ENCODE results near the gene BSCL2. TPM values are rescaled to one million over a fixed set of nuclear protein-coding genes. Genes with fewer than 3 reads are reported as not detected.

BSCL2 gene
- total RNA-seq, 1 experiment from 2014 or later: 82.1 TPM

DNA sequence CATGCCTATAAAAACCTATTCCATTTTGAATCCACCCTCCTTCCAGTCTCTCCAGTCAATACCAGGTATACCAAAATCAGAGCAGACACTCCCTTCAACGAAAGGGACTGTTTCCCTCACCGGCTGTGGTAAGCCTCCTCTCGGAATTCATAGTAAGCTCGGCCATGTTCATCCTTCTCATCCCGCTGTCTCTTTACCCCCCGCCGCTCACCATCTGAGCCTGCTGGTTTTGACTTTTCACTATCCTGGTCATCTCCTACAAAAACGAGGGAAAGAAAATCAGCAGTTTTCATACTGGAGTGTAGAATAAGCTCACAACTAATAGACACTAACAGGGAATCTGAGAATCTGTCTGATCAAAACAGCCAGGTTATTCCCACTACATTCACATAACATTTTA is 16.9 kb upstream of the BSCL2 start:
- TF ChIP-seq TCF7L2 (IDR thresholded peaks at IDR 0.05; ENCODE audit: low read depth, low read length): no peak
- TF ChIP-seq, protein P1, sequence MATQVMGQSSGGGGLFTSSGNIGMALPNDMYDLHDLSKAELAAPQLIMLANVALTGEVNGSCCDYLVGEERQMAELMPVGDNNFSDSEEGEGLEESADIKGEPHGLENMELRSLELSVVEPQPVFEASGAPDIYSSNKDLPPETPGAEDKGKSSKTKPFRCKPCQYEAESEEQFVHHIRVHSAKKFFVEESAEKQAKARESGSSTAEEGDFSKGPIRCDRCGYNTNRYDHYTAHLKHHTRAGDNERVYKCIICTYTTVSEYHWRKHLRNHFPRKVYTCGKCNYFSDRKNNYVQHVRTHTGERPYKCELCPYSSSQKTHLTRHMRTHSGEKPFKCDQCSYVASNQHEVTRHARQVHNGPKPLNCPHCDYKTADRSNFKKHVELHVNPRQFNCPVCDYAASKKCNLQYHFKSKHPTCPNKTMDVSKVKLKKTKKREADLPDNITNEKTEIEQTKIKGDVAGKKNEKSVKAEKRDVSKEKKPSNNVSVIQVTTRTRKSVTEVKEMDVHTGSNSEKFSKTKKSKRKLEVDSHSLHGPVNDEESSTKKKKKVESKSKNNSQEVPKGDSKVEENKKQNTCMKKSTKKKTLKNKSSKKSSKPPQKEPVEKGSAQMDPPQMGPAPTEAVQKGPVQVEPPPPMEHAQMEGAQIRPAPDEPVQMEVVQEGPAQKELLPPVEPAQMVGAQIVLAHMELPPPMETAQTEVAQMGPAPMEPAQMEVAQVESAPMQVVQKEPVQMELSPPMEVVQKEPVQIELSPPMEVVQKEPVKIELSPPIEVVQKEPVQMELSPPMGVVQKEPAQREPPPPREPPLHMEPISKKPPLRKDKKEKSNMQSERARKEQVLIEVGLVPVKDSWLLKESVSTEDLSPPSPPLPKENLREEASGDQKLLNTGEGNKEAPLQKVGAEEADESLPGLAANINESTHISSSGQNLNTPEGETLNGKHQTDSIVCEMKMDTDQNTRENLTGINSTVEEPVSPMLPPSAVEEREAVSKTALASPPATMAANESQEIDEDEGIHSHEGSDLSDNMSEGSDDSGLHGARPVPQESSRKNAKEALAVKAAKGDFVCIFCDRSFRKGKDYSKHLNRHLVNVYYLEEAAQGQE (IDR thresholded peaks at IDR 0.05; ENCODE audit: insufficient read depth in 1 of 2, low read depth in 2 of 2, low read length in 1 of 2): no peak
- TF ChIP-seq SIN3A (IDR thresholded peaks at IDR 0.05; ENCODE audit: borderline replicate concordance, insufficient read depth, low read depth, low read length): no peak
- Histone ChIP-seq H3K9me3 (ENCODE audit: control insufficient read depth, insufficient read depth, low read depth, low read length) (no peaks in the 10 kb centered on the region), H3K4me3 (ENCODE audit: low read depth in 2 of 2, low read length in 2 of 2) (peak overlapping the region; percentile 7 to 68), H3K27ac (ENCODE audit: low read length) (peak overlapping the region; percentile 92), H3K36me3 (ENCODE audit: control insufficient read depth, insufficient read depth, low read length) (peaks cover 50% of the 10 kb centered on the region), H3K27me3 (ENCODE audit: control insufficient read depth, insufficient read depth, low read length) (no peaks in the 10 kb centered on the region), H3K4me1 (ENCODE audit: control insufficient read depth, insufficient read depth, low read length) (peaks cover 9% of the 10 kb centered on the region)
- ChIA-PET POLR2A (interaction anchor here (0.6 kb wide), 2 partner anchors 14 to 86 kb away, joined by 3 to 6 read pairs; no protein-coding TSS in a partner anchor), CTCF (no interaction called here)
- DNase-seq (ENCODE audit: low read depth, low spot score) (no peak), ATAC-seq (no peak)
- in situ Hi-C loops (cut with HindIII; ENCODE audit: low pct_unique_long_range_greater_than_20kb, low sequenced_read_pairs): no loop called here
- intact Hi-C loops (cut with micrococcal nuclease; ENCODE audit: unreplicated experiment): no loop called here
- no TSS peak for BruUV-seq (replicated peaks)

DNA sequence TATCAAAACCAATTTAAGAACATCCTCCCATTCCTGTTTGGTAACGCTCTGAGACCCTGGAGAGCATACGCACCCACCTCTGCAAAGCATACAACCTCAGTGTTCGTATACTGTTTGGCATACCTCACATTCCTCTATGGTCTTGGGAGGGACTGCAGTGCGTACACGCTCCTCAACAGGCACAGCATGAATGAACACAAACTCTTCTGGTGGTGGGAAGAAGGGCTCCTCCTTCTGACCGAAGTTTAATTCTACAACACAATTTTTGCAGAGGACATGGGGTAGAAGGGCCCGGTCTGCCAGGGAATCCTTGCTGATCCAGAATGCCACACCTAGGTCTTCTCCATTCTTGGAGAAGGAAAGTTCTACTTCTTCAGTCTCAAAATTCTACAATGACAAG is 14.8 kb upstream of the BSCL2 start:
- CTCF ChIA-PET: no interaction called here
- H3K27me3 ChIP-seq (ENCODE audit: control insufficient read depth, insufficient read depth, low read length): no peaks in the 10 kb centered on the region
- H3K9me3 ChIP-seq (ENCODE audit: control insufficient read depth, insufficient read depth, low read depth, low read length): no peaks in the 10 kb centered on the region
- no peak overlapping the region for H3K27ac ChIP-seq (ENCODE audit: low read length)
- BruUV-seq (replicated peaks): TSS peak; percentile 75
- POLR2A ChIA-PET: no interaction called here
- no peak for TF ChIP-seq SIN3A (IDR thresholded peaks at IDR 0.05; ENCODE audit: borderline replicate concordance, insufficient read depth, low read depth, low read length)
- no peak for TF ChIP-seq POLR2AphosphoS5 (IDR thresholded peaks at IDR 0.05; ENCODE audit: low read depth, low read length)
- TF ChIP-seq, protein P1 (IDR thresholded peaks at IDR 0.05; ENCODE audit: insufficient read depth in 1 of 2, low read depth in 2 of 2, low read length in 1 of 2): no peak
- TF ChIP-seq, protein P2, sequence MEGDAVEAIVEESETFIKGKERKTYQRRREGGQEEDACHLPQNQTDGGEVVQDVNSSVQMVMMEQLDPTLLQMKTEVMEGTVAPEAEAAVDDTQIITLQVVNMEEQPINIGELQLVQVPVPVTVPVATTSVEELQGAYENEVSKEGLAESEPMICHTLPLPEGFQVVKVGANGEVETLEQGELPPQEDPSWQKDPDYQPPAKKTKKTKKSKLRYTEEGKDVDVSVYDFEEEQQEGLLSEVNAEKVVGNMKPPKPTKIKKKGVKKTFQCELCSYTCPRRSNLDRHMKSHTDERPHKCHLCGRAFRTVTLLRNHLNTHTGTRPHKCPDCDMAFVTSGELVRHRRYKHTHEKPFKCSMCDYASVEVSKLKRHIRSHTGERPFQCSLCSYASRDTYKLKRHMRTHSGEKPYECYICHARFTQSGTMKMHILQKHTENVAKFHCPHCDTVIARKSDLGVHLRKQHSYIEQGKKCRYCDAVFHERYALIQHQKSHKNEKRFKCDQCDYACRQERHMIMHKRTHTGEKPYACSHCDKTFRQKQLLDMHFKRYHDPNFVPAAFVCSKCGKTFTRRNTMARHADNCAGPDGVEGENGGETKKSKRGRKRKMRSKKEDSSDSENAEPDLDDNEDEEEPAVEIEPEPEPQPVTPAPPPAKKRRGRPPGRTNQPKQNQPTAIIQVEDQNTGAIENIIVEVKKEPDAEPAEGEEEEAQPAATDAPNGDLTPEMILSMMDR (IDR thresholded peaks at IDR 0.05): no peak; the same call in 1 of the 2 replicates
- TF ChIP-seq TCF7L2 (IDR thresholded peaks at IDR 0.05; ENCODE audit: low read depth, low read length): no peak
- no peak overlapping the region for H3K4me3 ChIP-seq (ENCODE audit: low read depth in 2 of 2, low read length in 2 of 2)
- in situ Hi-C loops (cut with HindIII; ENCODE audit: low pct_unique_long_range_greater_than_20kb, low sequenced_read_pairs): no loop called here
- H3K36me3 ChIP-seq (ENCODE audit: control insufficient read depth, insufficient read depth, low read length): peaks cover 55% of the 10 kb centered on the region
- intact Hi-C loops (cut with micrococcal nuclease; ENCODE audit: unreplicated experiment): no loop called here
- DNase-seq (ENCODE audit: low read depth, low spot score) (no peak), ATAC-seq (no peak)
- peaks cover 9% of the 10 kb centered on the region for H3K4me1 ChIP-seq (ENCODE audit: control insufficient read depth, insufficient read depth, low read length)

All from Panc1 (cell line).